HCEC 1CT (cell line): ENCODE measurements around the gene GPR183.

Experiments used
- DNase-seq: peaks from one replicate; pipeline ENCODE4 v3.0.0-alpha.2; 2017

GPR183 gene

GRCh38 chr13:99290894-99291293 is 16.3 kb downstream of the GPR183 start:
- DNase-seq: no peak

- no peak for DNase-seq
Observed at GRCh38 chr13:99289674-99290337, 17.4 kb downstream of the GPR183 start.

GRCh38 chr13:99289271-99289670 is 17.9 kb downstream of the GPR183 start:
- no peak for DNase-seq

GRCh38 chr13:99288089-99288488 is 19.1 kb downstream of the GPR183 start:
- DNase-seq: no peak

GRCh38 chr13:99287551-99287950 is 19.6 kb downstream of the GPR183 start:
- DNase-seq: no peak

GRCh38 chr13:99285432-99286182 is 21.6 kb downstream of the GPR183 start:
- no peak for DNase-seq

GRCh38 chr13:99282264-99283231 is 24.7 kb downstream of the GPR183 start:
- no peak for DNase-seq

GRCh38 chr13:99281811-99282263 is 25.4 kb downstream of the GPR183 start:
- DNase-seq: no peak

GRCh38 chr13:99280166-99280565 is 27.0 kb downstream of the GPR183 start:
- peak; percentile 39 for DNase-seq

- DNase-seq: no peak
Observed at GRCh38 chr13:99279637-99280036, 27.6 kb downstream of the GPR183 start.

- DNase-seq: no peak
Observed at GRCh38 chr13:99278843-99279242, 28.4 kb downstream of the GPR183 start.

GRCh38 chr13:99278200-99278599 is 29.0 kb downstream of the GPR183 start:
- DNase-seq: no peak

GRCh38 chr13:99277629-99278028 is 29.6 kb downstream of the GPR183 start:
- DNase-seq: no peak

- no peak for DNase-seq
Observed at GRCh38 chr13:99276706-99277105, 30.5 kb downstream of the GPR183 start.

- DNase-seq: peak; percentile 48
Observed at GRCh38 chr13:99275093-99275469, 32.1 kb downstream of the GPR183 start.

- no peak for DNase-seq
Observed at GRCh38 chr13:99273128-99273527, 34.1 kb downstream of the GPR183 start.

GRCh38 chr13:99272481-99272880 is 34.7 kb downstream of the GPR183 start:
- DNase-seq: no peak

GRCh38 chr13:99271249-99271648 is 36.0 kb downstream of the GPR183 start:
- no peak for DNase-seq

- no peak for DNase-seq
Observed at GRCh38 chr13:99270518-99270917, 36.7 kb downstream of the GPR183 start.

GRCh38 chr13:99269627-99270241 is 37.5 kb downstream of the GPR183 start:
- peak; percentile 66 for DNase-seq

- DNase-seq: no peak
Observed at GRCh38 chr13:99268822-99269221, 38.4 kb downstream of the GPR183 start.

- no peak for DNase-seq
Observed at GRCh38 chr13:99267927-99268326, 39.3 kb downstream of the GPR183 start.

- DNase-seq: no peak
Observed at GRCh38 chr13:99266827-99267226, 40.4 kb downstream of the GPR183 start.
